ENCODE results near the gene PRRG2. TPM values are rescaled to one million over a fixed set of nuclear protein-coding genes. Genes with fewer than 3 reads are reported as not detected.

The PRRG2 gene
- total and polyA plus RNA-seq, 2 of the 13 experiments (the other 11 are each of a cell fraction or from before 2014, with no cell fraction given): 0.66 to 0.82 TPM

GRCh38 chr19:49640113-49640898 lies 59.2 kb downstream of the PRRG2 start, which contains the start of gene RRAS (continued):
- TF ChIP-seq EP300 (IDR thresholded peaks at IDR 0.05; ENCODE audit: low read depth in 2 of 2, low read length in 2 of 2) (peak; percentile 37 to 60; a peak in 3 of 4 replicates), EP300 (CRISPR knock-in tag; IDR thresholded peaks at IDR 0.05; ENCODE audit: borderline replicate concordance) (peak; percentile 58), BCL3 (CRISPR knock-in tag; IDR thresholded peaks at IDR 0.05) (peak; percentile 80; the same call in 1 of the 2 replicates), PHB2 (IDR thresholded peaks at IDR 0.05; ENCODE audit: partially characterized antibody) (no peak), PHF21A (CRISPR knock-in tag; IDR thresholded peaks at IDR 0.05) (peak; percentile 97), ZNF879 (CRISPR knock-in tag; IDR thresholded peaks at IDR 0.05) (no peak), POLR2G (IDR thresholded peaks at IDR 0.05; ENCODE audit: low read depth, low read length) (peak; percentile 87), ZFYVE20 (CRISPR knock-in tag; IDR thresholded peaks at IDR 0.05; ENCODE audit: borderline replicate concordance, low read depth) (no peak), ZNF282 (IDR thresholded peaks at IDR 0.05; ENCODE audit: partially characterized antibody) (no peak), ZNF225 (CRISPR knock-in tag; IDR thresholded peaks at IDR 0.05) (no peak), ZNF34 (CRISPR knock-in tag; IDR thresholded peaks at IDR 0.05; ENCODE audit: borderline replicate concordance) (no peak), ZNF780A (CRISPR knock-in tag; IDR thresholded peaks at IDR 0.05) (no peak), CHCHD3 (CRISPR knock-in tag; IDR thresholded peaks at IDR 0.05) (no peak), TOPORS (CRISPR knock-in tag; IDR thresholded peaks at IDR 0.05) (no peak), ETV6 (CRISPR knock-in tag; conservative IDR thresholded peaks at IDR 0.05) (no peak), PREB (CRISPR knock-in tag; IDR thresholded peaks at IDR 0.05) (no peak), GABPB1 (CRISPR knock-in tag; IDR thresholded peaks at IDR 0.05) (peak; percentile 91), MNT (IDR thresholded peaks at IDR 0.05) (peak; percentile 64), ZNF275 (CRISPR knock-in tag; IDR thresholded peaks at IDR 0.05; ENCODE audit: borderline replicate concordance) (no peak), POGZ (CRISPR knock-in tag; IDR thresholded peaks at IDR 0.05) (0 out of 2 replicates have a peak, but pooled peaks have one; percentile 37), ZC3H4 (CRISPR knock-in tag; IDR thresholded peaks at IDR 0.05; ENCODE audit: borderline replicate concordance) (no peak), ZKSCAN1 (IDR thresholded peaks at IDR 0.05; ENCODE audit: low read length) (no peak), SOX6 (IDR thresholded peaks at IDR 0.05) (no peak), SOX6 (CRISPR knock-in tag; IDR thresholded peaks at IDR 0.05) (peak; percentile 47), ZNF772 (CRISPR knock-in tag; IDR thresholded peaks at IDR 0.05) (peak; percentile 86), ZNF720 (CRISPR knock-in tag; IDR thresholded peaks at IDR 0.05) (no peak), KAT8 (CRISPR knock-in tag; IDR thresholded peaks at IDR 0.05) (peak; percentile 83), KLF12 (CRISPR knock-in tag; IDR thresholded peaks at IDR 0.05; ENCODE audit: borderline replicate concordance) (no peak)

Data from HepG2 (cell line).